DMS 273 treated with DMSO at 0.1 percent for 48 hours (cell line): ENCODE measurements around the gene ADAMTS2.

Experiments used
- DNase-seq: peaks from one replicate; lab custom pipeline; 2025; lab: John Stamatoyannopoulos, UW

ADAMTS2 gene

GRCh38 chr5:179215576-179215975, 129.7 kb downstream of the ADAMTS2 start:
- DNase-seq = no peak

GRCh38 chr5:179214678-179215077, 130.6 kb downstream of the ADAMTS2 start:
- no peak for DNase-seq

- no peak for DNase-seq
These were observed 132.4 kb downstream of the ADAMTS2 start for GRCh38 chr5:179212870-179213269.

GRCh38 chr5:179211631-179212030, 133.6 kb downstream of the ADAMTS2 start:
- DNase-seq = no peak

GRCh38 chr5:179211068-179211467, 134.2 kb downstream of the ADAMTS2 start:
- DNase-seq = no peak

- DNase-seq = no peak
These were observed 134.8 kb downstream of the ADAMTS2 start for GRCh38 chr5:179210478-179210877.

GRCh38 chr5:179209359-179210150, 135.7 kb downstream of the ADAMTS2 start:
- no peak for DNase-seq

GRCh38 chr5:179208706-179209358, 136.4 kb downstream of the ADAMTS2 start:
- DNase-seq = no peak

- DNase-seq = no peak
These were observed 137.1 kb downstream of the ADAMTS2 start for GRCh38 chr5:179207920-179208705.

GRCh38 chr5:179207470-179207869, 137.8 kb downstream of the ADAMTS2 start:
- DNase-seq = no peak

GRCh38 chr5:179206366-179206765, 138.9 kb downstream of the ADAMTS2 start:
- DNase-seq = no peak

GRCh38 chr5:179205277-179205676, 140.0 kb downstream of the ADAMTS2 start:
- no peak for DNase-seq

GRCh38 chr5:179204572-179204971, 140.7 kb downstream of the ADAMTS2 start:
- DNase-seq = no peak

GRCh38 chr5:179203248-179203647, 142.0 kb downstream of the ADAMTS2 start:
- DNase-seq = no peak

- DNase-seq = no peak
These were observed 143.3 kb downstream of the ADAMTS2 start for GRCh38 chr5:179201986-179202385.

GRCh38 chr5:179199246-179199645, 146.0 kb downstream of the ADAMTS2 start:
- DNase-seq = no peak

GRCh38 chr5:179198825-179199224, 146.4 kb downstream of the ADAMTS2 start:
- DNase-seq = no peak

GRCh38 chr5:179196405-179197079, 148.7 kb downstream of the ADAMTS2 start:
- DNase-seq = no peak

- DNase-seq = no peak
These were observed 149.5 kb downstream of the ADAMTS2 start for GRCh38 chr5:179195561-179196404.

GRCh38 chr5:179194941-179195381, 150.3 kb downstream of the ADAMTS2 start:
- no peak for DNase-seq
